Measurements from ENCODE around the gene PAQR6.

GRCh38 chr1:156195853-156196252 is 52.0 kb downstream of the PAQR6 start:
- TF ChIP-seq, protein P1, sequence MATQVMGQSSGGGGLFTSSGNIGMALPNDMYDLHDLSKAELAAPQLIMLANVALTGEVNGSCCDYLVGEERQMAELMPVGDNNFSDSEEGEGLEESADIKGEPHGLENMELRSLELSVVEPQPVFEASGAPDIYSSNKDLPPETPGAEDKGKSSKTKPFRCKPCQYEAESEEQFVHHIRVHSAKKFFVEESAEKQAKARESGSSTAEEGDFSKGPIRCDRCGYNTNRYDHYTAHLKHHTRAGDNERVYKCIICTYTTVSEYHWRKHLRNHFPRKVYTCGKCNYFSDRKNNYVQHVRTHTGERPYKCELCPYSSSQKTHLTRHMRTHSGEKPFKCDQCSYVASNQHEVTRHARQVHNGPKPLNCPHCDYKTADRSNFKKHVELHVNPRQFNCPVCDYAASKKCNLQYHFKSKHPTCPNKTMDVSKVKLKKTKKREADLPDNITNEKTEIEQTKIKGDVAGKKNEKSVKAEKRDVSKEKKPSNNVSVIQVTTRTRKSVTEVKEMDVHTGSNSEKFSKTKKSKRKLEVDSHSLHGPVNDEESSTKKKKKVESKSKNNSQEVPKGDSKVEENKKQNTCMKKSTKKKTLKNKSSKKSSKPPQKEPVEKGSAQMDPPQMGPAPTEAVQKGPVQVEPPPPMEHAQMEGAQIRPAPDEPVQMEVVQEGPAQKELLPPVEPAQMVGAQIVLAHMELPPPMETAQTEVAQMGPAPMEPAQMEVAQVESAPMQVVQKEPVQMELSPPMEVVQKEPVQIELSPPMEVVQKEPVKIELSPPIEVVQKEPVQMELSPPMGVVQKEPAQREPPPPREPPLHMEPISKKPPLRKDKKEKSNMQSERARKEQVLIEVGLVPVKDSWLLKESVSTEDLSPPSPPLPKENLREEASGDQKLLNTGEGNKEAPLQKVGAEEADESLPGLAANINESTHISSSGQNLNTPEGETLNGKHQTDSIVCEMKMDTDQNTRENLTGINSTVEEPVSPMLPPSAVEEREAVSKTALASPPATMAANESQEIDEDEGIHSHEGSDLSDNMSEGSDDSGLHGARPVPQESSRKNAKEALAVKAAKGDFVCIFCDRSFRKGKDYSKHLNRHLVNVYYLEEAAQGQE (IDR thresholded peaks at IDR 0.05; ENCODE audit: insufficient replicate concordance, low read depth), result no peak
- TF ChIP-seq CTCF (IDR thresholded peaks at IDR 0.05; ENCODE audit: insufficient read depth, low read length), result no peak
